Measurements from ENCODE around the gene NOS3. TPM values are rescaled to one million over a fixed set of nuclear protein-coding genes. Genes with fewer than 3 reads are reported as not detected.

The NOS3 gene
- total RNA-seq, 1 donor from 2014 or later: 1.7 TPM

DNA sequence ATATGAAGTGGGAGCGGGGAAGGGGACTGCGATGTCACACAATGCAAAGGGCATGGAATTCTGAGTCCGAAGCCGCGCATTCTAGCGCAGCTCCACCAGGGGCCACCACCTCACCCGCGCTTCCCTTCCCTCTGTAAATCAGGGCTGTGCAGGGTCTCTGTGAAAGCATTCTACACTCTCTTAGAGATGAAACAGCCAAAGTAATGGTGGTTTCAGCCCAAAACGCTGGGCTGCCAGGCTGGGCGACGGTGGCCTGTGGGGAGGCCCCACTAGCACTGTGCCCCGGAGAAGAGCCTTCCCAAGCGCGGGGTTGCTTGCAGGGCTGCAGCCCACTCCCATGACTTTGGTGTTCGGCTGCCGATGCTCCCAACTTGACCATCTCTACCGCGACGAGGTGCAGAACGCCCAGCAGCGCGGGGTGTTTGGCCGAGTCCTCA is 22.1 kb downstream of the NOS3 start:
- no peak for DNase-seq (ENCODE audit: extremely low spot score, unreplicated experiment)
- peak; percentile 77 for TF ChIP-seq CTCF (conservative IDR thresholded peaks at IDR 0.05)
- H3K36me3 Mint-ChIP-seq: no peaks in the 10 kb centered on the region
- peak overlapping the region; percentile 32 for H3K27ac Mint-ChIP-seq
- peaks cover 49% of the 10 kb centered on the region for H3K27me3 Mint-ChIP-seq
- no peaks in the 10 kb centered on the region for H3K9me3 Mint-ChIP-seq
- peaks cover 37% of the 10 kb centered on the region for H3K4me1 Mint-ChIP-seq (ENCODE audit: unreplicated experiment)
- H3K4me3 Mint-ChIP-seq: peak overlapping the region; percentile 13

GRCh38 chr7:151013356-151013732 is 22.5 kb downstream of the NOS3 start:
- Mint-ChIP-seq H3K27me3 (peaks cover 50% of the 10 kb centered on the region), H3K9me3 (no peaks in the 10 kb centered on the region), H3K4me1 (ENCODE audit: unreplicated experiment) (peaks cover 37% of the 10 kb centered on the region), H3K4me3 (no peak overlapping the region), H3K27ac (no peak overlapping the region), H3K36me3 (no peaks in the 10 kb centered on the region)
- DNase-seq (ENCODE audit: extremely low spot score, unreplicated experiment): no peak
- TF ChIP-seq CTCF (conservative IDR thresholded peaks at IDR 0.05): no peak

- no peak overlapping the region for H3K27ac Mint-ChIP-seq
- peaks cover 53% of the 10 kb centered on the region for H3K27me3 Mint-ChIP-seq
Observed at GRCh38 chr7:151013733-151014497, 23.1 kb downstream of the NOS3 start.

GRCh38 chr7:151014950-151015349 is 24.1 kb downstream of the NOS3 start:
- peaks cover 62% of the 10 kb centered on the region for H3K27me3 Mint-ChIP-seq
- peaks cover 41% of the 10 kb centered on the region for H3K4me1 Mint-ChIP-seq (ENCODE audit: unreplicated experiment)
- peak overlapping the region; percentile 12 for H3K27ac Mint-ChIP-seq
- H3K4me3 Mint-ChIP-seq: peak overlapping the region; percentile 5
- TF ChIP-seq CTCF (conservative IDR thresholded peaks at IDR 0.05): no peak
- no peaks in the 10 kb centered on the region for H3K9me3 Mint-ChIP-seq
- no peak for DNase-seq (ENCODE audit: extremely low spot score, unreplicated experiment)
- H3K36me3 Mint-ChIP-seq: no peaks in the 10 kb centered on the region

More at GRCh38 chr7:151013733-151014497, 23.1 kb downstream of the NOS3 start:
- Mint-ChIP-seq H3K4me3 (peak overlapping the region; percentile 66), H3K9me3 (no peaks in the 10 kb centered on the region), H3K4me1 (ENCODE audit: unreplicated experiment) (peaks cover 37% of the 10 kb centered on the region), H3K36me3 (no peaks in the 10 kb centered on the region)
- no peak for TF ChIP-seq CTCF (conservative IDR thresholded peaks at IDR 0.05)
- DNase-seq (ENCODE audit: extremely low spot score, unreplicated experiment): no peak

DNA sequence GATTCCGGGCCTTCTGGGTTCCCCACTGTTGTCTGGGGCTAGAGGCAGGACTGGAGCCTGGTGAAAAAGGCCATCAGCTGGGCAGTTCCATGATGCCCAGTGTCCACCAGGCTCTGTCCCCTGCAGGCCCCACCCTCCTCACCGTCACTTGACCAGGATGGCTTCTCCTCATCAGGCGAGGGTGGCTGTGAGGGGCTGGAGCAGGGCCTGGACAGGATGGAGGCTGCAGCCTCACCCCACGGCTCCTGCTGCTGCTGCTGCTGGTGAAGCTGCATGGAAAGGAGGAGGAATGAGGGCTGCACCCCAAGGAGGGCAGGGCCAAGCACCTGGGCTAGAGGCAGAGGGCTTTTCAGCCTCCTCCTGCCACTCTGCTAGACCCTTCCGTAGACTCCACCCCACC is 25.1 kb downstream of the NOS3 start:
- Mint-ChIP-seq H3K4me1 (ENCODE audit: unreplicated experiment) (peaks cover 32% of the 10 kb centered on the region), H3K27me3 (peaks cover 70% of the 10 kb centered on the region), H3K9me3 (no peaks in the 10 kb centered on the region), H3K36me3 (no peaks in the 10 kb centered on the region), H3K4me3 (no peak overlapping the region), H3K27ac (no peak overlapping the region)
- no peak for TF ChIP-seq CTCF (conservative IDR thresholded peaks at IDR 0.05)
- no peak for DNase-seq (ENCODE audit: extremely low spot score, unreplicated experiment)

Data from type B pancreatic cell (in vitro differentiated cells).